OCI-LY7 (cell line): ENCODE measurements around the gene NPBWR2.

Experiments
- CTCF ChIP-seq: fragments of 200-600 bp; sonication (generic); conservative IDR thresholded peaks from 2 replicates; pipeline ENCODE4 v1.5.1; 2014; ENCODE audit warnings: mild to moderate bottlenecking, antibody characterized with exemption, low read length, moderate library complexity, mixed read lengths
- EZH2phosphoT487 ChIP-seq: fragments of 200-600 bp; sonication (generic); IDR thresholded peaks from 2 replicates; pipeline ENCODE4 v1.6.1; 2018; ENCODE audit warnings: low read depth, borderline replicate concordance, mild to moderate bottlenecking, mixed run types, antibody characterized with exemption, low read length, moderate library complexity, mixed read lengths

- no peak for TF ChIP-seq CTCF
- no peak for TF ChIP-seq EZH2phosphoT487
Observed at GRCh38 chr20:64116541-64117431, 9.4 kb upstream of the NPBWR2 start.
